Stimulated activated CD4-positive, alpha-beta T cell treated with anti-CD3 and anti-CD28 coated beads, TNF-alpha, amount 100 ng/mL, for 1 hour (primary cell): ENCODE data around the gene FGL2.
"Not testable (repeated sequence)": the region's sequence is repeated elsewhere in the genome, so short reads cannot be mapped to it uniquely, and the experiment has no call there.

ENCODE experiments used
- DNase-seq, 3 donors: peaks; one replicate each; pipeline ENCODE4 v3.0.0-alpha.2; 2020; ENCODE audit warnings: low read depth in 3 of 3, low spot score in 1 of 3

Gene FGL2

GRCh38 chr7:77216181-77216845 is 16.7 kb upstream of the FGL2 start:
- DNase-seq = no peak

- no peak for DNase-seq
These were observed 10.0 kb upstream of the FGL2 start for GRCh38 chr7:77209479-77210139.

GRCh38 chr7:77208416-77208815 is 8.8 kb upstream of the FGL2 start:
- DNase-seq = no peak

GRCh38 chr7:77205706-77206105 is 6.1 kb upstream of the FGL2 start:
- no peak for DNase-seq

GRCh38 chr7:77202481-77202976 is 2.9 kb upstream of the FGL2 start:
- no peak for DNase-seq

GRCh38 chr7:77200542-77200941 is 923 bp upstream of the FGL2 start:
- no peak for DNase-seq

GRCh38 chr7:77197141-77197540 is 2.5 kb downstream of the FGL2 start:
- DNase-seq = no peak

- DNase-seq = no peak
These were observed 10.7 kb downstream of the FGL2 start for GRCh38 chr7:77188731-77189437.

- DNase-seq = no peak
These were observed 13.8 kb downstream of the FGL2 start for GRCh38 chr7:77185866-77186265.

GRCh38 chr7:77184990-77185389 is 14.6 kb downstream of the FGL2 start:
- no peak for DNase-seq

GRCh38 chr7:77184463-77184862 is 15.2 kb downstream of the FGL2 start:
- DNase-seq = no peak

- DNase-seq = no peak
These were observed 17.4 kb downstream of the FGL2 start for GRCh38 chr7:77182261-77182660.

GRCh38 chr7:77181734-77182133 is 17.9 kb downstream of the FGL2 start:
- DNase-seq = no peak

- DNase-seq = no peak
These were observed 18.5 kb downstream of the FGL2 start for GRCh38 chr7:77181015-77181595.

- DNase-seq = not testable (repeated sequence)
These were observed 21.6 kb downstream of the FGL2 start for GRCh38 chr7:77178024-77178423.

- not testable (repeated sequence) for DNase-seq
These were observed 22.2 kb downstream of the FGL2 start for GRCh38 chr7:77177321-77177904.

GRCh38 chr7:77175274-77175800 is 24.3 kb downstream of the FGL2 start:
- not testable (repeated sequence) for DNase-seq

- DNase-seq = not testable (repeated sequence)
These were observed 25.2 kb downstream of the FGL2 start for GRCh38 chr7:77174418-77174817.

- DNase-seq = not testable (repeated sequence)
These were observed 27.0 kb downstream of the FGL2 start for GRCh38 chr7:77172437-77173172.

- DNase-seq = not testable (repeated sequence)
These were observed 28.5 kb downstream of the FGL2 start for GRCh38 chr7:77171073-77171472.
